Measurements from ENCODE around the gene CITED4.
"Not testable (repeated sequence)": the region's sequence is repeated elsewhere in the genome, so short reads cannot be mapped to it uniquely, and the experiment has no call there.

Gene CITED4

GRCh38 chr1:40862008-40862863, at the start of gene CITED4:
Gene CITED4 (minus strand): TSS chr1:40862363. CDS start chr1:40862127, 236 bp downstream.
- peak; percentile 91 for DNase-seq (ENCODE audit: low spot score)

- DNase-seq (ENCODE audit: low spot score): no peak
These were observed 48.9 kb upstream of the CITED4 start for GRCh38 chr1:40911105-40911504.

- no peak for DNase-seq (ENCODE audit: low spot score)
These were observed 47.1 kb upstream of the CITED4 start for GRCh38 chr1:40909281-40909680.

GRCh38 chr1:40908350-40908749, 46.2 kb upstream of the CITED4 start:
- no peak for DNase-seq (ENCODE audit: low spot score)

GRCh38 chr1:40907899-40908298, 45.7 kb upstream of the CITED4 start:
- no peak for DNase-seq (ENCODE audit: low spot score)

- no peak for DNase-seq (ENCODE audit: low spot score)
These were observed 44.7 kb upstream of the CITED4 start for GRCh38 chr1:40906781-40907400.

GRCh38 chr1:40905061-40905460, 42.9 kb upstream of the CITED4 start:
- no peak for DNase-seq (ENCODE audit: low spot score)

GRCh38 chr1:40903106-40903505, 40.9 kb upstream of the CITED4 start:
- no peak for DNase-seq (ENCODE audit: low spot score)

GRCh38 chr1:40901886-40902852, 40.0 kb upstream of the CITED4 start:
- peak; percentile 71 for DNase-seq (ENCODE audit: low spot score)

GRCh38 chr1:40899230-40899870, 37.2 kb upstream of the CITED4 start:
- DNase-seq (ENCODE audit: low spot score): no peak

GRCh38 chr1:40898431-40898901, 36.3 kb upstream of the CITED4 start:
- DNase-seq (ENCODE audit: low spot score): no peak

- DNase-seq (ENCODE audit: low spot score): peak; percentile 50
These were observed 35.4 kb upstream of the CITED4 start for GRCh38 chr1:40897513-40897912.

GRCh38 chr1:40896482-40896881, 34.3 kb upstream of the CITED4 start:
- no peak for DNase-seq (ENCODE audit: low spot score)

GRCh38 chr1:40895601-40896000, 33.4 kb upstream of the CITED4 start:
- DNase-seq (ENCODE audit: low spot score): no peak

- DNase-seq (ENCODE audit: low spot score): not testable (repeated sequence)
These were observed 32.7 kb upstream of the CITED4 start for GRCh38 chr1:40894858-40895257.

- no peak for DNase-seq (ENCODE audit: low spot score)
These were observed 32.3 kb upstream of the CITED4 start for GRCh38 chr1:40894455-40894854.

- DNase-seq (ENCODE audit: low spot score): no peak
These were observed 31.8 kb upstream of the CITED4 start for GRCh38 chr1:40893946-40894345.

GRCh38 chr1:40892354-40892753, 30.2 kb upstream of the CITED4 start:
- no peak for DNase-seq (ENCODE audit: low spot score)

GRCh38 chr1:40890771-40891170, 28.6 kb upstream of the CITED4 start:
- DNase-seq (ENCODE audit: low spot score): no peak

- no peak for DNase-seq (ENCODE audit: low spot score)
These were observed 25.5 kb upstream of the CITED4 start for GRCh38 chr1:40887652-40888051.

- no peak for DNase-seq (ENCODE audit: low spot score)
These were observed 24.8 kb upstream of the CITED4 start for GRCh38 chr1:40887012-40887378.
